ENCODE measurements around the gene CRELD2.

CRELD2 gene

DNA sequence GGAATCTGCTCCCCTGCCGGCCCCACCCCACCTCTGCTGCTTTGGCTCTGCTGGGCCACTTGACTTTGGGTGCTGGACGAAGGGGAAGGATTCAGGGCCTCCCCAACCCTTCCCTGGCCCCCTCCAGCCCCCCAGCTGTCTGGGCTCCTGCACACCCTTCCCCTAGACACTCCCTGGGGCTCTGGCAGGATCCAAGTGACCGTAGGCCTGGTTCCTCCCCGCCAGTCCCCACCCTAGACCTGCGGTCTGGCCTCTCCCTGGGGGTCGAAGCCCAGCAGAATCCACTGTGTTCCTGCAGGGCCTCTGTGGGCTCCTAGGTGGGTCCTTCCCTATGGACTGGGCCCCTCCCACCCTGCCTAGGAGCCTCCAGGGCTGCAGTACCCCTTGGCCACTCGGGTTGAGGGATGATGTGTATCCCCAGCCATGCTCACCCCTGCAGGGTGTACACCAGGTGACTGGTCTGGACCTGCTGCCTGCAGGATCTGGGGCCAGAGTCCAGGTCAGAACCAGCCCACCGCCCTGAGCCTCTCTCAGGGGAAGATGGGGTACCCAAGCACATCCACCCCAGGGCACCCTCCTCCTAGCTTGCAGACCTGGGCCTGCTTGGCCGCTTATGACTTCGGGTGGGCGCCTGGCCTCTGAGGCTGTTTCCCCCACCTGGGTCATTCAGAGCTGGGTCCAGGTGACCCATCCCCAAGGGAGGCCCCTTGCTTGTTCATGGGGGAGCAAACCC lies 47.8 kb downstream of the CRELD2 start:
- Histone ChIP-seq H3K9ac (ENCODE audit: insufficient read length) (no peak overlapping the region), H3K4me3 (no peak overlapping the region), H3K36me3 (ENCODE audit: insufficient read depth, low read length) (peaks cover 29% of the 10 kb centered on the region), H3K9me3 (ENCODE audit: low read depth, low read length) (no peaks in the 10 kb centered on the region), H3K27ac (no peak overlapping the region)
- no peak for DNase-seq (ENCODE audit: low read depth, low spot score)
- TF ChIP-seq POLR2AphosphoS5 (IDR thresholded peaks at IDR 0.05; ENCODE audit: borderline replicate concordance, low read depth, low read length) (no peak), FOXP2 (optimal IDR thresholded peaks at IDR 0.05; ENCODE audit: control extremely low read depth, extremely low read length, insufficient read depth) (no peak), EZH2 (IDR thresholded peaks at IDR 0.05) (no peak)

DNA sequence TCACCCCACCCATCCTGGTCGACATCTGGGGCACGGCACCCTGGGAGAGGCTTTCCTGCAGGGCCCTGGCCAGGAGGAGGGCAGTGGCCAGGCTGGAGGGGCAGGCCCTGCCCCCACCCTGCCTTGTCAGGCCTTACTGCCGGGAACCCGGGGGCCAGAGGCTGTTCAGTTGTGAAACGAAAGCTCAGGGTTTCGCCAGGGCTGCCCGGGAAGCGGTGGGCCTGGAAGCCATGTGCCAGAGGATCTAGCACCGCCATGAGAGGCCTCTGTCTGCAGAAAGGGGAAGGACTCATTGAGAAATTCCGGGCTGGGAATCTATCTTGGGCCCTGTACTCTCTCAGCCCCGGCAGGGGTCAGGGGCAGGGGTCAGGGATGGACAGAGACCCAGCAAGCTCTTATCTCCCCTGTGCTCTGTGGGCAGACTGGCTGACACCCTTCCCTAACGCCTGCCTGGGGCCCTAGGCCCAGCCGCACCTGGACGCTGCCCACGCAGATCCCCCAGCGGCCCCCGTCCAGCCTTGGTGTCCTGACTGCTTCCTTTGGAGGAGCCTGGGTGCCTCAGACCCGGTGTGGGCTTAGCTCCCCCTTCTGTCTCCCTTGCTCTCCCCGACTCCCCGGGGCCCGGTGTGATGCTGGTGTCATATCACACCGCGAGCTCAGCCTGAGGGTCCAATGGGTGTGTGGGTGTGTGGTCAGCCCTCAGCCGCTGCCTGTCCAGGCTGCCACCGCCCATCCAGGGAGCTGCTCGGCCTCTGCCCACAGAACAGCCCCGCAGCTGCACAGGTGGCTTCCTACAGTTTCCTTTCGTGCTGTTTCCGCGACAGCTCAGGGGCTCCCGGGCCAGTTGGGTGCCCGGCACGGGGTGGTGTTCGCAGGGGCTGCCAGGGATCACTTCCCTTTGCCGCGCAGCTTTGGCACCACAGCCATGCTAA lies 48.6 kb downstream of the CRELD2 start:
- peaks cover 23% of the 10 kb centered on the region for H3K36me3 ChIP-seq (ENCODE audit: insufficient read depth, low read length)
- no peak overlapping the region for H3K4me3 ChIP-seq
- DNase-seq (ENCODE audit: low read depth, low spot score): no peak
- H3K9ac ChIP-seq (ENCODE audit: insufficient read length): no peak overlapping the region
- H3K27ac ChIP-seq: no peak overlapping the region
- no peak for TF ChIP-seq POLR2AphosphoS5 (IDR thresholded peaks at IDR 0.05; ENCODE audit: borderline replicate concordance, low read depth, low read length)
- no peaks in the 10 kb centered on the region for H3K9me3 ChIP-seq (ENCODE audit: low read depth, low read length)

DNA sequence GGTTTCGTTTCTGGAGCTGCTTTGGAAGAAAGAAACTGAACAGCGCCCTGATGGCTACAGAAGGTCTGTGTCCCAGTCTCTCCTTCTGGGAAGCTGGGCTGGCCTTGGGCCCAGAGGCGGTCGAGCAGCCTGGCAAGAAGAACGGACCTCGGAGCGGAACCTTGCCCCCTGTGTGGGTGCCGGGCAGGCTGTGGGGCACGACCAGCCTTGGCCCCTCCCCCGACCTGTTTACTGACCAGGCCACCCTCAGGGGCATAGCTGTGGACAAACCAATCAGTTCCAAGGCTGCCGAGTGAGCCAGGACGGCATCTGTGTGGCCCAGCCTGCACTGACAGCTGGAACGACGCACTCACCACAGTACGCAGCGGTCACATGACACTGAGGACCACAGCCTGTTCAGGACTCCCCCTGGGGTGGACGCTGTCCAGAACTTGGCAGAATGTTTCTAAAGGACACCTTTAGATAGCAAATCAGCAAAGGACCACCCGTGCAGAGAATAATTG lies 49.3 kb downstream of the CRELD2 start:
- H3K36me3 ChIP-seq (ENCODE audit: insufficient read depth, low read length): peaks cover 19% of the 10 kb centered on the region
- no peak overlapping the region for H3K9ac ChIP-seq (ENCODE audit: insufficient read length)
- DNase-seq (ENCODE audit: low read depth, low spot score): no peak
- no peak overlapping the region for H3K27ac ChIP-seq
- no peak overlapping the region for H3K4me3 ChIP-seq
- no peaks in the 10 kb centered on the region for H3K9me3 ChIP-seq (ENCODE audit: low read depth, low read length)
- no peak for TF ChIP-seq FOXP2 (optimal IDR thresholded peaks at IDR 0.05; ENCODE audit: control extremely low read depth, extremely low read length, insufficient read depth)
- no peak for TF ChIP-seq EZH2 (IDR thresholded peaks at IDR 0.05)
- no peak for TF ChIP-seq POLR2AphosphoS5 (IDR thresholded peaks at IDR 0.05; ENCODE audit: borderline replicate concordance, low read depth, low read length)

DNA sequence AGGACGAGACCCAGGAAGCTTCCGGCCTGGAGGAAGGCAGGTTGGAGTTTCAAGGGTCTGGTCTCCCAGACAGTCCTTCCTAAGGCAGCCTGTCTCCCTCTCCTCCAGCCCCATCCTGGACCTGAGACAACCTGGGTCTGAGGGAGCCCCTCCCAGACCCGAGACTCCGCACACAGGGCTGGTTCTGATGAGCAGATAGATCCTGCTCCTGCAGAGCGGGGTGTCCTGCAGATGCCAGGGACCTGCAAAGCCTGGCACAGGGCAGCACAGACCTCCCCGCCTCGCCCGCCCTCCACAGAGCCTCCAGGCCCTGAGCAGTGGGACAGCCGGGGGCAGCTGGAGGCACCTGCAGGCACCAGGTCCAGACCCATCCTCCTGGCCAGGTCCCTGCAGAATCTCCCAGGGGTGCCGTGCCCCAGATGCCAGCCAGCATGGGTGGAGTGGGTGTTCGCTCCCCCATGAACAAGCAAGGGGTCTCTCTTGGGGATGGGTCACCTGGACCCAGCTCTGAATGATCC lies 49.9 kb downstream of the CRELD2 start:
- no peak for TF ChIP-seq EZH2 (IDR thresholded peaks at IDR 0.05)
- no peak for TF ChIP-seq POLR2AphosphoS5 (IDR thresholded peaks at IDR 0.05; ENCODE audit: borderline replicate concordance, low read depth, low read length)
- no peak for TF ChIP-seq FOXP2 (optimal IDR thresholded peaks at IDR 0.05; ENCODE audit: control extremely low read depth, extremely low read length, insufficient read depth)
- no peak for DNase-seq (ENCODE audit: low read depth, low spot score)
- no peak overlapping the region for H3K4me3 ChIP-seq
- H3K9ac ChIP-seq (ENCODE audit: insufficient read length): no peak overlapping the region
- peaks cover 12% of the 10 kb centered on the region for H3K36me3 ChIP-seq (ENCODE audit: insufficient read depth, low read length)
- no peak overlapping the region for H3K27ac ChIP-seq
- no peaks in the 10 kb centered on the region for H3K9me3 ChIP-seq (ENCODE audit: low read depth, low read length)

DNA sequence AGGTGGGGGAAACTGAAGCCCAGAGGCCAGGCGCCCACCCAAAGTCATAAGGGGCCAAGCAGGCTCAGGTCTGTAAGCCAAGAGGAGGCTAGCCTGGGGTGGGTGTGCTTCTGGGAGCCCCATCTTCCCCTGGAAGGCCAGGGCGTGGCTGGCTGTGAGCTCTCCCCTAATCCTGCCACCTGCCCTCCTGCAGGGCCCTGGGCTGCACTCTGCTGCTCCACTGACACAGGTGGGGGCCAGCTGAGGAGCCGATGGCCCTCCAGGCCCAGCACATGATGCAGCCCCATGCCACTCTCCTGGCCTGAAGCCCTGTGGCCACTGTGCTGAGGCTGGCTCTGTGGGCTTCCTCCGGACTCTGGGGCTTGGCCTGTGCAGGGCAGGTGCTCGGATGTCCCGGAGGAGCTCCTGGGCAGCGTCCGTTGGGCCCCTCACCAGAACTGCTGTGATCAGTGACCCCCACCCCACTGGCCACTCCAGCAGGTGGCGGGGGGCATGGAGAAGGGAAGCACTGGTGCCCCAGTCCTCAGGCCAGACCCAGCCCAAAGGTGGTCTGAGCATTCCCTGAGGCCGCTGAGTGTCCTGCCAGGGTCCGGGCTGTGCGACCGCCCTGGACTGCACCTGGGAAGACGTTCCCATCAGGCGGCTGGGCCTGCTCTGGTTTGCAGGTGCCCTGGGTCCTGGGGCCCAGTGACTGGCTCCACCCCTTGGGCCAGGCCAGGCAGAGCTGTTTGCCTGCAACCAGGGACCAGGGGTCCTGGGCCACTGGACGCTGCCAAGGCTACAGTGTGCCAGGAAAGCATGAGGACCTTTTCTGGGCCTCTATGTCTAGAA lies 50.6 kb downstream of the CRELD2 start:
- H3K4me3 ChIP-seq: no peak overlapping the region
- TF ChIP-seq EZH2 (IDR thresholded peaks at IDR 0.05) (no peak), FOXP2 (optimal IDR thresholded peaks at IDR 0.05; ENCODE audit: control extremely low read depth, extremely low read length, insufficient read depth) (no peak), POLR2AphosphoS5 (IDR thresholded peaks at IDR 0.05; ENCODE audit: borderline replicate concordance, low read depth, low read length) (no peak)
- H3K27ac ChIP-seq: no peak overlapping the region
- no peak for DNase-seq (ENCODE audit: low read depth, low spot score)
- H3K9me3 ChIP-seq (ENCODE audit: low read depth, low read length): no peaks in the 10 kb centered on the region
- peaks cover 6% of the 10 kb centered on the region for H3K36me3 ChIP-seq (ENCODE audit: insufficient read depth, low read length)
- no peak overlapping the region for H3K9ac ChIP-seq (ENCODE audit: insufficient read length)

DNA sequence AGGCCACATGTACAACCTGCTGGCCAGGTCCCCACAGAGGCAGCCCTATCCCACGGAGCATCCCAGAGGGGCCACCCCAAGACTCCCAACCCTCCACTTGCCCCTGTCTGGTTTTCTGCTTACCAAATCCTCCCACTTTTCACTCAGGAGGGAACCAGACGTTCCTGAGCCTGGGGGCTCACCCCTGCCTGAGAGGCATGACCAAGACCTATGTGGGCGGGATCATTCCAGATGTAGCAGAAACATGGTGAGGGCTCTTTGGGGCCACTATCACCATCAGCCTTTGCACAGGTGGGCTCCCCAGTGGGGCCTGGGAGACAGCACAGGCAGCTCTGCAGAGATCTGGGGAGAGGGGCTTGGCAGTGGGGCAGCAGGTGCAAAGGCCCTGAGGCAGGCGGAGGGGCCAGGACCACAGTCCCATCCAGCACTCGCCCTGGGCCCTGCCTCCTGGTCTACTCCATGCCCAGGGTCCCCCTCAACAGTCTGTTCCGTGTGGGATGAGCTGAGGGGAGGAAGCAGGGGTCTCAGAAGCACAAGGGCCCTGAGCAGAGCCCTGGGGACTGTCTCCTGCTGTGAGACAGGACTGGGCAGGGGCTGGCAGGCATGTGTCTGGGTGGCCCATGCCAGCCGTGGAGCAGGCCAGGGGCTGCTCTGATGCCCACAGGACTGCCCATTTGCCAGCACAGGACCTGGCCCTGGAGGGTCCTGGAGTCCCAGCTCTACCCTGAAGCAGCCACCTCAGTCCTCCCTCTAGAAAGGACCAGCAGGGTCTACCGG lies 51.5 kb downstream of the CRELD2 start:
- Histone ChIP-seq H3K9me3 (ENCODE audit: low read depth, low read length) (no peaks in the 10 kb centered on the region), H3K27ac (peak overlapping the region; percentile 57; the same call in 1 of the 2 replicates), H3K36me3 (ENCODE audit: insufficient read depth, low read length) (no peaks in the 10 kb centered on the region), H3K4me3 (no peak overlapping the region), H3K9ac (ENCODE audit: insufficient read length) (no peak overlapping the region)
- no peak for DNase-seq (ENCODE audit: low read depth, low spot score)
- TF ChIP-seq FOXP2 (optimal IDR thresholded peaks at IDR 0.05; ENCODE audit: control extremely low read depth, extremely low read length, insufficient read depth) (no peak), POLR2AphosphoS5 (IDR thresholded peaks at IDR 0.05; ENCODE audit: borderline replicate concordance, low read depth, low read length) (no peak), EZH2 (IDR thresholded peaks at IDR 0.05) (no peak)

DNA sequence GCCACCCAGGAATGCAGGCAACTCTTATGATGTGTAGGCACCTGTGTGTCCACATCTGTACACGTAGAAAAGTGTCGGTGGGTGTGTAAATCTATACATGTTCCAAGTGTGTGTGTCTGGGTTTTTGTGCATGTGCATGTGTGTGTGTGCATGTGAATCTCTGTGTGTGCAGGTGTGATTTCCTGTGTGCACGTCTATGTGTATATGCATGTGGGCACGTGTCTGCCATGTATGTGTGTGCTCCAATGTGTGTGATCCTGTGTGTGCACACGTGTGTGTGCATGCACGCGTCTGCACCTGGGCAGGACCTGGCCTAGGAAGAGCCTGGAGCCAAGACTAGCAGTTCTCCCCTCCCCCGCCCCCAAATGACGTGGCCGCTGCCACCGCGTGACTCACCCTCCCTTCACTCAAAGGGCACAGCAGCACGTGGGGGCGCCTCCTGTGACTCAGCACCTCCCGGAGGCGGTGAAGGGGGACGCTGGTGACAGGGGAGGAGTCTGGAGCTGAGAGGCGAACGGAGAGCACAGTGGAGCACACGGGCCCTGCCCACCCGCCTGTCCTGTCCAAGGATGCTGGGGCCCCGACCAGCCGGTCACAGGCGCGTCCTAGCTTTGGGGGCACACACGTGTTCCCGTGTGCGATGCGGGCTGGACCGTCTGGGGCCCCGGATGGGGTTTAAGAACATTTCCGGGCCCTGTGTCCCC lies 52.2 kb downstream of the CRELD2 start:
- H3K36me3 ChIP-seq (ENCODE audit: insufficient read depth, low read length): no peaks in the 10 kb centered on the region
- TF ChIP-seq POLR2AphosphoS5 (IDR thresholded peaks at IDR 0.05; ENCODE audit: borderline replicate concordance, low read depth, low read length) (peak; percentile 59; the same call in 1 of the 2 replicates), FOXP2 (optimal IDR thresholded peaks at IDR 0.05; ENCODE audit: control extremely low read depth, extremely low read length, insufficient read depth) (peak; percentile 65), EZH2 (IDR thresholded peaks at IDR 0.05) (no peak)
- DNase-seq (ENCODE audit: low read depth, low spot score): no peak
- no peaks in the 10 kb centered on the region for H3K9me3 ChIP-seq (ENCODE audit: low read depth, low read length)
- peak overlapping the region; percentile 59 for H3K9ac ChIP-seq (ENCODE audit: insufficient read length)
- H3K4me3 ChIP-seq: peak overlapping the region; percentile 47; the same call in 1 of the 2 replicates
- peak overlapping the region; percentile 57; the same call in 1 of the 2 replicates for H3K27ac ChIP-seq

Data from SK-N-MC (cell line).